Ovary (tissue), 9 donors: ENCODE results near the gene CC2D2A. TPM values are rescaled to one million over a fixed set of nuclear protein-coding genes. Genes with fewer than 3 reads are reported as not detected.

Experiments used
- DNase-seq, 5 donors: peaks; one replicate each; pipeline ENCODE4 v3.0.0-alpha.2; 2019 to 2020
- H3K27ac ChIP-seq, 2 donors: fragments of 200-600 bp; one replicate each; pipeline versions ENCODE4 v1.5.1 to v1.8.0; 2019 to 2022
- H3K27me3 ChIP-seq: fragments of 200-600 bp; one replicate; pipeline ENCODE4 v1.8.0; 2022
- H3K36me3 ChIP-seq: fragments of 200-600 bp; sonication (generic); one replicate; pipeline ENCODE4 v1.5.1; 2019
- H3K4me1 ChIP-seq: one replicate; pipeline ENCODE4 v1.8.1; 2013; ENCODE audit warnings: mild to moderate bottlenecking, moderate library complexity; ENCODE audit not compliant: insufficient read depth
- H3K4me3 ChIP-seq: fragments of 200-600 bp; sonication (generic); one replicate; pipeline ENCODE4 v1.5.1; 2017
- H3K9me3 ChIP-seq, 2 donors: fragments of 200-600 bp in 1 of 2; sonication (generic) in 1 of 2; one replicate each; pipeline versions ENCODE4 v1.5.1 to v1.8.1; 2013 to 2019; ENCODE audit warnings: mild to moderate bottlenecking in 1 of 2, moderate library complexity in 1 of 2
- EP300 ChIP-seq: sonication (generic); formaldehyde crosslinking; IDR thresholded peaks from one replicate; pipeline ENCODE4 v1.6.1; 2017; ENCODE audit warnings: antibody characterized with exemption
- POLR2A ChIP-seq: fragments of 450-650 bp; IDR thresholded peaks from one replicate; pipeline ENCODE4 v1.6.1; 2017; ENCODE audit warnings: antibody characterized with exemption, mild to moderate bottlenecking, moderate library complexity
- WGBS, 3 donors: extraction: QIAGEN DNeasy Blood & Tissue Kit in 1 of 3; methylation state at CpG; one replicate each; pipeline versions ENCODE4 v1.1.5 to v1.1.7; 2013 to 2017; 5-methylcytosine and 5-hydroxymethylcytosine counted together
- intact Hi-C, 4 donors: fragments of 100-400 bp; cut with DNase I; formaldehyde crosslinking; loops; one replicate each; pipeline versions ENCODE4 v1.11.0 to v1.15.1; 2022 to 2023
- polyA plus RNA-seq, 2 donors: library from polyadenylated mRNA; stranded (reverse); fragments of 200-250 nt in 1 of 2; fragments of 350-450 nt in 1 of 2; fragmentation: Illumina TruSeq in 1 of 2; extraction: RNeasy Lipid Tissue Mini Kit (QIAGEN cat#74804) in 1 of 2; gene quantifications; one replicate each; pipeline ENCODE4 v1.2.3, GENCODE V29; 2013 to 2014
- total RNA-seq, 7 donors: library from RNA; depleted of rRNA in 2 of 7; stranded (reverse); fragments of >200 nt in 2 of 7; fragmentation: NEBNext Ultra II Directional in 3 of 7; extraction: Animal tissue kit (Norgen Biotek cat#: 25700) in 3 of 7; gene quantifications; one replicate each; pipeline versions ENCODE4 v1.1.0 to v1.2.4, GENCODE V29; 2016 to 2023
- TF ChIP-seq, protein P1 (sequence below), 3 donors: fragments of 450-650 bp in 2 of 3; fragments of 200-600 bp in 1 of 3; IDR thresholded peaks; one replicate each; pipeline versions ENCODE4 v1.5.1 to v1.8.0; 2016 to 2022; ENCODE audit warnings: antibody characterized with exemption in 3 of 3, mild to moderate bottlenecking in 1 of 3
- donor health status: DM: no; HTN: no; CAD: no; lungs with moderate emphysema.
- donor health status: DM: no; HTN: no; CAD: no.
- donor health status: Bipolar disorder and iron deficiency.
- donor health status: DM: yes; HTN: yes; CAD: no.
- donor health status: DM: no; HTN: no; CAD: no.
- donor health status: DM: yes; HTN: yes; CAD: no.

CC2D2A gene
- total and polyA plus RNA-seq, 9 donors, result 9.4 to 53.9 (median 17.5) TPM

DNA sequence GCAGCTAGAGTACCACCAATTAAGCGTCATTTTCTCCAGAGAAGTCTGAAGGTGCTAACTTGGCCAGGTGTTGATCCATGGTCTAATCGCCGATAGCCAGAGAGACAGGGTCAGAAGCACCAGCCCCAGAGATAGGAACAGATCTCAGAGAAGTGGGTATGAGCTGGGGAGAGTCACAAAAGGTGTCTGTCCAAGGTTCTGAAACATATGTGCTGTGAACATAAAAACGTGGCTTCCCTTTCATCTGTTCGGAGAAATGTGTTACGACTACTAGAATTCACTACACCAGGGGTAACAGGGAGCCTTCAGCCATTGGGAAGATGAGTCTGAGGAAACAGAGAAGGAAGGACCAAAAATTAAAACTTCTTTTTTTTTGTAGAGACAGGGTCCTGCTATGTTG lies 94.2 kb downstream of the CC2D2A start:
- H3K27me3 ChIP-seq, result no peaks in the 10 kb centered on the region
- no peaks in the 10 kb centered on the region for H3K36me3 ChIP-seq
- H3K9me3 ChIP-seq, result no peaks in the 10 kb centered on the region
- no peak overlapping the region for H3K27ac ChIP-seq
- no peaks in the 10 kb centered on the region for H3K4me1 ChIP-seq
- WGBS, 3 donors, result 67 to 77% (median 77%) methylated on average over 6 of the region's 6 CpGs
- no peak overlapping the region for H3K4me3 ChIP-seq
- TF ChIP-seq, protein P1, sequence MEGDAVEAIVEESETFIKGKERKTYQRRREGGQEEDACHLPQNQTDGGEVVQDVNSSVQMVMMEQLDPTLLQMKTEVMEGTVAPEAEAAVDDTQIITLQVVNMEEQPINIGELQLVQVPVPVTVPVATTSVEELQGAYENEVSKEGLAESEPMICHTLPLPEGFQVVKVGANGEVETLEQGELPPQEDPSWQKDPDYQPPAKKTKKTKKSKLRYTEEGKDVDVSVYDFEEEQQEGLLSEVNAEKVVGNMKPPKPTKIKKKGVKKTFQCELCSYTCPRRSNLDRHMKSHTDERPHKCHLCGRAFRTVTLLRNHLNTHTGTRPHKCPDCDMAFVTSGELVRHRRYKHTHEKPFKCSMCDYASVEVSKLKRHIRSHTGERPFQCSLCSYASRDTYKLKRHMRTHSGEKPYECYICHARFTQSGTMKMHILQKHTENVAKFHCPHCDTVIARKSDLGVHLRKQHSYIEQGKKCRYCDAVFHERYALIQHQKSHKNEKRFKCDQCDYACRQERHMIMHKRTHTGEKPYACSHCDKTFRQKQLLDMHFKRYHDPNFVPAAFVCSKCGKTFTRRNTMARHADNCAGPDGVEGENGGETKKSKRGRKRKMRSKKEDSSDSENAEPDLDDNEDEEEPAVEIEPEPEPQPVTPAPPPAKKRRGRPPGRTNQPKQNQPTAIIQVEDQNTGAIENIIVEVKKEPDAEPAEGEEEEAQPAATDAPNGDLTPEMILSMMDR (IDR thresholded peaks at IDR 0.05), result no peak
- TF ChIP-seq EP300 (no peak), POLR2A (no peak)
- no peak for DNase-seq
- intact Hi-C loops, result no loop called here

DNA sequence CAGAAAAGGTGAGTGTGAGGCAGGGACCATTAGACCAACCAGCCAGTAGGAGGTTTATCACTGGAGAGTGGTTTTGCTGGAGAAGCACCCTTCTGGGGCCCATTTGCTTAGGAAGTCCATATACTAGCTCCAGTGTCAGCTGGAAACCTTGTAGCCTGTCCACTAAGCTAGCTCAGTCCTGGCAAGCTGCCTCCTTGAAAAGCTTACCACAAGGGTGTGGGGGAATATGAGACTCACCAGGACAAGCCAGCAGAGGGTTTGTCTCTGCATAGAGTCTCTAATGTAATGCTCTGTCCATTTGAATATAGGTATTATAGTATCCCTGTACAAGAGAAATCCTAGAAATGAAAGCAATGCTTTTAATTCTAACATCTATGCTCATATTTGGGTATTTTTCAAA lies 99.1 kb downstream of the CC2D2A start:
- H3K4me3 ChIP-seq, result no peak overlapping the region
- H3K27ac ChIP-seq, result no peak overlapping the region
- intact Hi-C loops, result no loop called here
- no peak for DNase-seq
- TF ChIP-seq POLR2A (no peak), EP300 (no peak)
- TF ChIP-seq, protein P1 (IDR thresholded peaks at IDR 0.05), result no peak
- H3K9me3 ChIP-seq, result no peaks in the 10 kb centered on the region
- H3K36me3 ChIP-seq, result no peaks in the 10 kb centered on the region
- H3K4me1 ChIP-seq, result no peaks in the 10 kb centered on the region
- H3K27me3 ChIP-seq, result no peaks in the 10 kb centered on the region

DNA sequence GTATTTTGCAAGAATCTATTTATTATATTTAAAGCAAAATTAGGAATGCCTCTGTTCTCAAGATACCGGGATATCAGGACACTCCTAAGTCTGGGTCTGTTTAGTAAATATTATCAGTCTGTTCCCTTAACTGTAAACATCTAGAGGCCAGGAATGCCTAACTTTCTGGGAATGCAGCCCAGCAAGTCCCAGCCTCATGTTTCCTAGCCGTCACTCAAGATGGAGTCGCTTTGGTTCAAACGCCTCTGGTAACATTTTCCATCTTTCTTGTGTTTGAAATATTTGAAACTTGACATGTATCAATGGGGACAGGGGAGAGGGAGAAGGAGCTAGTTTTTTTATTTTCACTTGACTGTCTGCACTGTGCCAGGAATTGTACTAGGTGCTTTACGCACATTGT lies 100.1 kb downstream of the CC2D2A start:
- TF ChIP-seq POLR2A, result no peak
- Histone ChIP-seq H3K27me3 (no peaks in the 10 kb centered on the region), H3K4me1 (no peaks in the 10 kb centered on the region), H3K27ac (no peak overlapping the region), H3K9me3 (no peaks in the 10 kb centered on the region), H3K4me3 (no peak overlapping the region), H3K36me3 (no peaks in the 10 kb centered on the region)
- WGBS, 3 donors, result 56 to 66% (median 63%) methylated on average over 5 of the region's 5 CpGs
- intact Hi-C loops, result no loop called here
- no peak for DNase-seq

DNA sequence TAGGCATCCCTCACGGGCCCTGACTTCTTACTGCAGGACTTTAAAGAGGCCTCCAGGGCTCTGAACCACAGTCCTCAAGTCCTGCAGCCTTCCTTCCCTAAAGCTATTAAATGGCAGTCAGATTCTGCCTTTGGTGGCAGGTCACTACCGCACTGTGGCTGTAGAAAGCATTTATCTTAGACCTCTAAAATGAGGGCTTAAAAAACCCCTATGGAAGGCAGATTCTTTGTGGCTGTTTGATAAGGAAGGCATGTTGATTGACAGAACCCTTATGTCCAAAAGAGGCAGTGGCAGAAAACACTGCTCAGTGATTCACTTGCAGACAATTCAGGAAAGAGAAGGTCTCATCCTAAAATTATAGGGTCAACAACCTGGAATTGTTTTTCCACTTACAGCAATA lies 106.3 kb downstream of the CC2D2A start:
- Histone ChIP-seq H3K4me1 (no peaks in the 10 kb centered on the region), H3K27me3 (no peaks in the 10 kb centered on the region), H3K9me3 (no peaks in the 10 kb centered on the region), H3K4me3 (no peak overlapping the region), H3K36me3 (no peaks in the 10 kb centered on the region), H3K27ac (no peak overlapping the region)
- DNase-seq, result no peak
- TF ChIP-seq, protein P1 (IDR thresholded peaks at IDR 0.05), result no peak
- TF ChIP-seq EP300, result no peak
- no peak for TF ChIP-seq POLR2A
- WGBS, 3 donors, result 49 to 75% (median 58%) methylated on average over 2 of the region's 2 CpGs
- intact Hi-C loops, result no loop called here

DNA sequence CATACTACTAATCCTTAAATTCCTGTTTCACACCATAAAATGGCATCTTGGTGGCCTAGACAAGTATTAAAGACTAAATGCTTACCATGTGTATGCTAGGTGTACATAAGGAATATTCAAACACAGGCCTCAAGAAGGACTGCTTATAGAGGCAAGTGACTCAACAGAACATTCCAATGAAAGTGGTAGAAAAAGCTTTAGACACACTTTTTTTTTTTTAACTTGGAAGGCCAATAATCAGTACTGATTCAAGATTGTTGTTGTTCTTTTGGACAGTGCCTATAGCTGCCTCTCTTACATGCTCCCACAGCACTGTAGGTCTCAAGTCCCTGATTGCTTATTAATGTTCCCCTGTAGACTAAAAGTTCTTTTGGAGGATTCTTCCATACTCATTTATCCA lies 107.8 kb downstream of the CC2D2A start:
- no peaks in the 10 kb centered on the region for H3K9me3 ChIP-seq
- intact Hi-C loops, result no loop called here
- H3K27ac ChIP-seq, result no peak overlapping the region
- TF ChIP-seq EP300, result no peak
- TF ChIP-seq POLR2A, result no peak
- TF ChIP-seq, protein P1 (IDR thresholded peaks at IDR 0.05), result no peak
- H3K4me1 ChIP-seq, result no peaks in the 10 kb centered on the region
- no peaks in the 10 kb centered on the region for H3K36me3 ChIP-seq
- DNase-seq, result no peak
- H3K27me3 ChIP-seq, result no peaks in the 10 kb centered on the region
- H3K4me3 ChIP-seq, result no peak overlapping the region
